Forelimb muscle (tissue), 1 donor: ENCODE measurements around the gene UEVLD. TPM values are rescaled to one million over a fixed set of nuclear protein-coding genes. Genes with fewer than 3 reads are reported as not detected.

Experiments
- DNase-seq: peaks from one replicate; pipeline ENCODE4 v3.0.0-alpha.2; 2013; ENCODE audit warnings: low read depth
- polyA plus RNA-seq: library from polyadenylated mRNA; unstranded; fragments of 120-200 nt; gene quantifications from one replicate; pipeline ENCODE4 v1.2.1, GENCODE V29; 2013; ENCODE audit not compliant: insufficient read length

Gene UEVLD
- polyA plus RNA-seq, 1 donor = 14.3 TPM

- no peak for DNase-seq
Observed at GRCh38 chr11:18498039-18498438, 90.5 kb downstream of the UEVLD start.

DNA sequence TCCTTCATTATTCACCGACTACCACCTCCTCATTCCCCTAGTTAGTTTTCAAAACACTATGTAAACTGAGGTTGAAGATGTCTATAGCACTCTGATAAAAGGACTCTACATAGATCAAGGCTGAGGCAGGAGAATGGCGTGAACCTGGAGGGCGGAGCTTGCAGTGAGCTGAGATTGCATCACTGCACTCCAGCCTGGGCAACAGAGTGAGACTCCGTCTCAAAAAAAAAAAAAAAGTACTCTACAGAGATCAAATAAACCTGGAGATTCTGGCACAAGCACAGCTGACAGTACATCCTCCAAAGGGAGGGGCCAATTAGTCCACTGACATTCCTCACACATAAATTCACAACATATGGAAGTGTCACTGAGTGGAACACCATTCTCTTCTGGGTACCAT is 92.8 kb downstream of the UEVLD start:
- no peak for DNase-seq

DNA sequence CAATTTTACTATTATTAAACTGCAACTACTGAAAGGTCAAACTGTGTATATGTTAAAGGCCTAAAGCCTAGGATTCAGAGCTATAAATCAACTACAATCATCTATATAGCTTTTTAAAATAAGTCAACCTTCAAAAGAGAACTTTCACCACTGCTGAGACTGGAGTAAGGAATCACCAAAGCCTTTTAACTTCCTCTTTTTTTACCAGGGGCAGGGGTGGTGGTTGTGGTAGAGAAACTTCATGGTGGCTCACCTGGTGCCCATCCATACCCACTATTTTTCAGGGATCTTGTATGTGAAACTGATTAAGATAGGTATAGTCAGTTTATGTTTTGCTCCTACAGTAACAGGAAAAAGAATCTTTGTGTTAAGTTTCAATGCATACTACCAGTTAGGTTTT is 93.3 kb downstream of the UEVLD start:
- no peak for DNase-seq

DNA sequence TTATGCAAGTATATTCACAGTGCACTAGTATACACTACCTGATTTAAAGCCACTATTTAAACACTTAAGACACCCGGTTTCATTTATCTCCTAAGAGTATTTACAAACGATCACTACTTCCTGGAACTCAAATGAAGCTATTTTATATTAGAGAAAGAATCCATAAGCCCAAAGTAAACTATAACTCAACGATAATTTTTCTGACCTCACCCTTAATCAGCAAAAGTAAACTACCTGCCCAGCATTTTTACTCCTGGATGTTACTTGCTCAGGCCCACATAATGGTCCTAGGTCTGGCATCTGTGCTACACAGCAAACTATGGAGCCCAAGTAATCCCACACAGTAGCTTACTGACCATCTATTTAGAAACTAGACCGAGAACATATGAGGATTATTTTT is 95.2 kb downstream of the UEVLD start:
- no peak for DNase-seq

GRCh38 chr11:18492888-18493287 is 95.6 kb downstream of the UEVLD start:
- no peak for DNase-seq

DNA sequence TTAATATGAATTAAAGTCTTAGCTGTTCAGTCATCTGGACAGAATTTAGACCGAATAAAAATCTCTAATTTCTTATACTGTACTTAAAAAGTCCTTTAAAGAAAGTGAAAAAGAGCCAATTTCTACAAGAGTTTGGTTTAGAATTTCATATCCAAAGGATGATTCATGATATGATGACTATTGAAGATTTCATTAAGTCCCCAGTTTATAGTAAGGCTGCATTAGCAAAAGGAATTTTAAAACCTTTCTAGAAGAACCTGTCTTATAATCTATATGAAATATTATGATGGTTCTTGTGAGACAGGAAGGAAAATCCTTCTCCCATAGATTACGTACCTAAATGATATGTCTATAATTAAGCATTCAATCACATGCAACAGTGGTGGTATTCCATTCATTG is 96.6 kb downstream of the UEVLD start:
- no peak for DNase-seq

GRCh38 chr11:18490736-18491485 is 97.6 kb downstream of the UEVLD start:
- no peak for DNase-seq

GRCh38 chr11:18490319-18490718 is 98.2 kb downstream of the UEVLD start:
- DNase-seq = no peak

DNA sequence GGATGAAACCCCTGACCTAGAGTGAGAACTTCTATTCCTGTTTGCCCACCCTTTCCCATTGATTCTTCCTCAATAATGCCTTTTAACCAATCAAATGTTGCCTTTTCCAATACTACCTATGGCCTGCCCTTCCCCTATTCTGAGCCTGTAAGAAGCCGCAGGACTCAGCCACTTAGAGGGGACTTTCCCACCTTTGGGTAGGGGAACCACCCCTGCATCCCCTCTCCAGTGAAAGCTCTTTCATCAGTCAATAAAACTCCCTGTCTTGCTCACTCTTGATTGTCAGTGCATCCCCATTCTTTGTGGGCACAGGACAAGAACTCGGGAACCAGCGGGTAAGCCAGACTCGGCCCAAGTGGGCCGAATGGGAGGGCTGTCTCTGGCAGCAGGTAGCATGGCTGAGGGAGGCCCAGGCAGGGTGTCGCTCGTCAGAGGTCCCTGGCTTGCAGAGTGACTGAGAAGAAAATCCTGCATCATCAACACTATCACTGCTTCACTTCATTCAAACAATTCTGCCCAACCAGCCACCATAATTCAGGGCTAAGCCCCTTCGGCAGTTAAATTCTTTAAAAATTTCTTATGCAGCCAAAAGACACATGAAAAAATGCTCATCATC is 102.5 kb downstream of the UEVLD start:
- DNase-seq = no peak

Other genes starting within 250 kb of the UEVLD start
- 639 TPM for gene LDHA, start 194.2 kb downstream of the UEVLD start, polyA plus RNA-seq
- not detected for gene LDHC, start 176.4 kb downstream of the UEVLD start, polyA plus RNA-seq
- 0.14 TPM for gene LDHAL6A, start 132.9 kb downstream of the UEVLD start, polyA plus RNA-seq
- 101 TPM for gene TSG101, start 61.8 kb downstream of the UEVLD start, polyA plus RNA-seq
- 5.9 TPM for gene MISFA, start 11.1 kb upstream of the UEVLD start, polyA plus RNA-seq
- gene SPTY2D1, start 45.6 kb upstream of the UEVLD start, polyA plus RNA-seq = 17.1 TPM
- gene TMEM86A, start 110.0 kb upstream of the UEVLD start, polyA plus RNA-seq = 3.8 TPM
- 11.8 TPM for gene IGSF22, start 137.5 kb upstream of the UEVLD start, polyA plus RNA-seq
- gene PTPN5, start 203.1 kb upstream of the UEVLD start, polyA plus RNA-seq = 0.20 TPM